GM23248 (cell line): ENCODE results near the gene LDLRAD4.

ENCODE experiments used
- EZH2 ChIP-seq: fragments of 200-600 bp; sonication (generic); IDR thresholded peaks from 2 replicates; pipeline ENCODE4 v1.6.1; 2018; ENCODE audit warnings: antibody characterized with exemption, mild to moderate bottlenecking; ENCODE audit not compliant: insufficient read depth, poor library complexity, severe bottlenecking
- EZH2phosphoT487 ChIP-seq: fragments of 200-600 bp; sonication (generic); IDR thresholded peaks from 2 replicates; pipeline ENCODE4 v1.6.1; 2018; ENCODE audit warnings: antibody characterized with exemption, moderate library complexity, mild to moderate bottlenecking, low read depth; ENCODE audit not compliant: insufficient read depth

- TF ChIP-seq EZH2 (no peak), EZH2phosphoT487 (no peak)
These were observed 186.9 kb downstream of the LDLRAD4 start for GRCh38 chr18:13405305-13406038.
